ENCODE data around the gene ARPP19.
A peak's percentile ranks its signal among the peaks of the same experiment; 100 is the strongest.
"Not testable (repeated sequence)": the region's sequence is repeated elsewhere in the genome, so short reads cannot be mapped to it uniquely, and the experiment has no call there.

ARPP19 gene

GRCh38 chr15:52575072-52575471 is 6.2 kb upstream of the ARPP19 start:
- WGBS (ENCODE audit: extremely low coverage, insufficient coverage, insufficient read length) = no CpG with 5 or more reads among the region's 2 CpGs
- H3K18ac ChIP-seq (ENCODE audit: low read length) = no peak overlapping the region
- no peak overlapping the region for H3K4me3 ChIP-seq (ENCODE audit: low read depth, low read length)
- no peak overlapping the region for H2AK5ac ChIP-seq (ENCODE audit: low read length)
- no peak overlapping the region for H3K4me2 ChIP-seq (ENCODE audit: low read length)
- H3K23ac ChIP-seq (ENCODE audit: low read length) = no peak overlapping the region
- no peak overlapping the region for H3K9ac ChIP-seq (ENCODE audit: low read length)
- H3K9me3 ChIP-seq (ENCODE audit: insufficient read depth, low read depth, low read length) = no peaks in the 10 kb centered on the region
- H4K12ac ChIP-seq (ENCODE audit: low read depth, low read length) = no peak overlapping the region
- H3K27ac ChIP-seq (ENCODE audit: low read depth, low read length) = no peak overlapping the region
- no peaks in the 10 kb centered on the region for H3K79me1 ChIP-seq (ENCODE audit: low read length)
- H3K79me2 ChIP-seq (ENCODE audit: control insufficient read depth, insufficient read depth, low read length, poor library complexity) = no peaks in the 10 kb centered on the region
- H2AFZ ChIP-seq (ENCODE audit: insufficient read depth, low read length, poor library complexity) = no peak overlapping the region
- H3K27me3 ChIP-seq (ENCODE audit: insufficient read depth, low read length) = no peaks in the 10 kb centered on the region
- no peak overlapping the region for H2BK12ac ChIP-seq (ENCODE audit: low read length)
- no peaks in the 10 kb centered on the region for H3K4me1 ChIP-seq (ENCODE audit: control insufficient read depth in 1 of 2, insufficient read depth in 2 of 2, low read length in 2 of 2)
- H3K4ac ChIP-seq (ENCODE audit: low read depth, low read length) = no peak overlapping the region
- H4K8ac ChIP-seq (ENCODE audit: low read depth, low read length) = no peak overlapping the region
- DNase-seq = no peak
- H4K91ac ChIP-seq (ENCODE audit: low read depth, low read length) = no peak overlapping the region
- H2BK120ac ChIP-seq (ENCODE audit: insufficient read depth, low read length, poor library complexity) = no peak overlapping the region
- no peak overlapping the region for H2BK5ac ChIP-seq (ENCODE audit: low read depth, low read length, poor library complexity)
- H3K14ac ChIP-seq (ENCODE audit: low read length) = no peak overlapping the region
- H3K36me3 ChIP-seq (ENCODE audit: control insufficient read depth in 1 of 2, insufficient read depth in 2 of 2, low read length in 2 of 2) = no peaks in the 10 kb centered on the region

- not testable (repeated sequence) for H3K18ac ChIP-seq (ENCODE audit: low read length); H2AFZ ChIP-seq (ENCODE audit: insufficient read depth, low read length, poor library complexity); H2BK12ac ChIP-seq (ENCODE audit: low read length); H2AK5ac ChIP-seq (ENCODE audit: low read length); H3K4me3 ChIP-seq (ENCODE audit: low read depth, low read length); H4K8ac ChIP-seq (ENCODE audit: low read depth, low read length); H3K9me3 ChIP-seq (ENCODE audit: insufficient read depth, low read depth, low read length); H3K79me1 ChIP-seq (ENCODE audit: low read length); H3K27ac ChIP-seq (ENCODE audit: low read depth, low read length); H3K14ac ChIP-seq (ENCODE audit: low read length); H4K91ac ChIP-seq (ENCODE audit: low read depth, low read length); H3K27me3 ChIP-seq (ENCODE audit: insufficient read depth, low read length); H3K4ac ChIP-seq (ENCODE audit: low read depth, low read length); H4K12ac ChIP-seq (ENCODE audit: low read depth, low read length); DNase-seq; H3K36me3 ChIP-seq (ENCODE audit: control insufficient read depth in 1 of 2, insufficient read depth in 2 of 2, low read length in 2 of 2); H2BK5ac ChIP-seq (ENCODE audit: low read depth, low read length, poor library complexity); H3K4me2 ChIP-seq (ENCODE audit: low read length); H2BK120ac ChIP-seq (ENCODE audit: insufficient read depth, low read length, poor library complexity); H3K23ac ChIP-seq (ENCODE audit: low read length); H3K79me2 ChIP-seq (ENCODE audit: control insufficient read depth, insufficient read depth, low read length, poor library complexity); H3K9ac ChIP-seq (ENCODE audit: low read length); H3K4me1 ChIP-seq (ENCODE audit: control insufficient read depth in 1 of 2, insufficient read depth in 2 of 2, low read length in 2 of 2)
- no CpG with 5 or more reads among the region's 3 CpGs for WGBS (ENCODE audit: extremely low coverage, insufficient coverage, insufficient read length)
These were observed 5.8 kb upstream of the ARPP19 start for GRCh38 chr15:52574623-52575022.

DNA sequence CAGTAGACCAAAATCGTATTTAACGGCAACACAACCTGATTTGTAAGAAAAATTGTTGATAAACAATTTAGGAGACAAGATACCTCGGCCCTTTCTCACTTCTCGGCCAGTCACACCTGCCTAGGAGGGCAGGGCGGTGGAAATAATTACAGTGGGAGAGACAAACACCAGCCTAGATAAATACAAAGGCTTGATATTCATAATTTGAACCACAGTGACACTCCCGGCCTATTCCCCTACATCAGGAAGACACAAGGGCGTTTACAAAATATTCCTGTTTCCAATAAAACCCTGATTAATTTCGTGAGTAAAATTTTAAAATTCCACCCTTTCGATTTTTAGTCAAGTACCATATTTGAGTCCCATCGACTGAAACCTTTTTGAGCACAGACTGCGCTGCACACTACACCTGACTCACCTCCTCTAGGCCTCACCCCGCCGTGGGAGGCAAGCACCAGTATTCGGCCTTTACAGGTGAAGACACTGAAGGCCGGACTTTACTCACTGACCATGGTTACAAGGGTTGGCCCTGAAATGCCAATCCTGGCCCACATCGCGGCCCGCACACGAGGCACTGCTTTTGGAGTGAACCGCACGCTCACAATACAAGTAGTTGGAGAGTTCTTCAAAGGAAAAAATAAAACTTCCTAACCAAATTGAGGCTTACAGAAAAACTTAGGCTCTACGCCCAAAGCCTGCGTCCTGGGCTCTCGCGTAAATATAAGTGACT is 794 bp downstream of the ARPP19 start:
- WGBS (ENCODE audit: extremely low coverage, insufficient coverage, insufficient read length) = no CpG with 5 or more reads among the region's 25 CpGs
- Histone ChIP-seq H2AK5ac (ENCODE audit: low read length) (peak overlapping the region; percentile 71), H3K27ac (ENCODE audit: low read depth, low read length) (peak overlapping the region; percentile 84), H3K14ac (ENCODE audit: low read length) (peak overlapping the region; percentile 77), H3K36me3 (ENCODE audit: control insufficient read depth in 1 of 2, insufficient read depth in 2 of 2, low read length in 2 of 2) (peaks cover 0 to 2% of the 10 kb centered on the region in 2 experiments), H2BK5ac (ENCODE audit: low read depth, low read length, poor library complexity) (peak overlapping the region; percentile 62), H3K23ac (ENCODE audit: low read length) (peak overlapping the region; percentile 71), H4K8ac (ENCODE audit: low read depth, low read length) (peak overlapping the region; percentile 92), H3K79me2 (ENCODE audit: control insufficient read depth, insufficient read depth, low read length, poor library complexity) (peaks cover 20% of the 10 kb centered on the region), H2BK120ac (ENCODE audit: insufficient read depth, low read length, poor library complexity) (peak overlapping the region; percentile 54), H4K91ac (ENCODE audit: low read depth, low read length) (peak overlapping the region; percentile 81), H3K79me1 (ENCODE audit: low read length) (peaks cover 12% of the 10 kb centered on the region), H3K4me3 (ENCODE audit: low read depth, low read length) (peak overlapping the region; percentile 94), H3K4me2 (ENCODE audit: low read length) (peak overlapping the region; percentile 93), H4K12ac (ENCODE audit: low read depth, low read length) (peak overlapping the region; percentile 77), H2AFZ (ENCODE audit: insufficient read depth, low read length, poor library complexity) (peak overlapping the region; percentile 53), H3K27me3 (ENCODE audit: insufficient read depth, low read length) (no peaks in the 10 kb centered on the region), H3K9me3 (ENCODE audit: insufficient read depth, low read depth, low read length) (no peaks in the 10 kb centered on the region), H3K18ac (ENCODE audit: low read length) (peak overlapping the region; percentile 85), H3K4ac (ENCODE audit: low read depth, low read length) (peak overlapping the region; percentile 84), H3K4me1 (ENCODE audit: control insufficient read depth in 1 of 2, insufficient read depth in 2 of 2, low read length in 2 of 2) (peaks cover 3 to 5% of the 10 kb centered on the region in 2 experiments), H2BK12ac (ENCODE audit: low read length) (no peak overlapping the region), H3K9ac (ENCODE audit: low read length) (peak overlapping the region; percentile 98)
- peak; percentile 67 to 74 for DNase-seq

- no peaks in the 10 kb centered on the region for H3K9me3 ChIP-seq (ENCODE audit: insufficient read depth, low read depth, low read length)
- H3K18ac ChIP-seq (ENCODE audit: low read length) = no peak overlapping the region
- no peak overlapping the region for H2BK5ac ChIP-seq (ENCODE audit: low read depth, low read length, poor library complexity)
- peak overlapping the region; percentile 96 for H3K4ac ChIP-seq (ENCODE audit: low read depth, low read length)
- H3K4me1 ChIP-seq (ENCODE audit: control insufficient read depth in 1 of 2, insufficient read depth in 2 of 2, low read length in 2 of 2) = peaks cover 3 to 5% of the 10 kb centered on the region in 2 experiments
- no CpG with 5 or more reads among the region's 4 CpGs for WGBS (ENCODE audit: extremely low coverage, insufficient coverage, insufficient read length)
- H3K27me3 ChIP-seq (ENCODE audit: insufficient read depth, low read length) = no peaks in the 10 kb centered on the region
- H3K36me3 ChIP-seq (ENCODE audit: control insufficient read depth in 1 of 2, insufficient read depth in 2 of 2, low read length in 2 of 2) = peaks cover 3 to 4% of the 10 kb centered on the region in 2 experiments
- H3K14ac ChIP-seq (ENCODE audit: low read length) = no peak overlapping the region
- DNase-seq = no peak
- H2AK5ac ChIP-seq (ENCODE audit: low read length) = no peak overlapping the region
- H2AFZ ChIP-seq (ENCODE audit: insufficient read depth, low read length, poor library complexity) = no peak overlapping the region
- peaks cover 12% of the 10 kb centered on the region for H3K79me1 ChIP-seq (ENCODE audit: low read length)
- no peak overlapping the region for H3K4me3 ChIP-seq (ENCODE audit: low read depth, low read length)
- H2BK120ac ChIP-seq (ENCODE audit: insufficient read depth, low read length, poor library complexity) = no peak overlapping the region
- H4K12ac ChIP-seq (ENCODE audit: low read depth, low read length) = no peak overlapping the region
- peak overlapping the region; percentile 49 for H3K4me2 ChIP-seq (ENCODE audit: low read length)
- no peak overlapping the region for H4K91ac ChIP-seq (ENCODE audit: low read depth, low read length)
- no peak overlapping the region for H3K23ac ChIP-seq (ENCODE audit: low read length)
- H3K79me2 ChIP-seq (ENCODE audit: control insufficient read depth, insufficient read depth, low read length, poor library complexity) = peaks cover 22% of the 10 kb centered on the region
- H4K8ac ChIP-seq (ENCODE audit: low read depth, low read length) = no peak overlapping the region
- no peak overlapping the region for H3K27ac ChIP-seq (ENCODE audit: low read depth, low read length)
- no peak overlapping the region for H2BK12ac ChIP-seq (ENCODE audit: low read length)
- no peak overlapping the region for H3K9ac ChIP-seq (ENCODE audit: low read length)
These were observed 1.9 kb downstream of the ARPP19 start for GRCh38 chr15:52566889-52567288.
